Liver (tissue), 9 donors: ENCODE measurements around the gene STT3B. TPM values are rescaled to one million over a fixed set of nuclear protein-coding genes. Genes with fewer than 3 reads are reported as not detected.

Source experiments
- DNase-seq: peaks from one replicate; pipeline ENCODE4 v3.0.0-alpha.2; 2017; ENCODE audit warnings: low spot score
- H3K27ac ChIP-seq, 2 donors: one replicate each; pipeline ENCODE4 v1.7.0; 2013; ENCODE audit warnings: inconsistent platforms in 2 of 2, low read length in 2 of 2, control low read depth in 1 of 2, low read depth in 1 of 2, mild to moderate bottlenecking in 1 of 2
- H3K27me3 ChIP-seq, 4 donors: one replicate each; pipeline versions ENCODE4 v1.6.1 to v1.7.0; 2013; ENCODE audit warnings: low read length in 3 of 4, inconsistent platforms in 1 of 4, mild to moderate bottlenecking in 1 of 4, moderate library complexity in 1 of 4; ENCODE audit not compliant: control insufficient read depth in 4 of 4, insufficient read depth in 4 of 4
- H3K36me3 ChIP-seq, 4 donors: one replicate each; pipeline versions ENCODE4 v1.6.1 to v1.7.0; 2013; ENCODE audit warnings: low read length in 3 of 4, mild to moderate bottlenecking in 3 of 4, low read depth in 1 of 4, moderate library complexity in 1 of 4; ENCODE audit not compliant: control insufficient read depth in 4 of 4, insufficient read depth in 3 of 4
- H3K4me1 ChIP-seq, 4 donors: one replicate each; pipeline versions ENCODE4 v1.6.1 to v1.7.0; 2013; ENCODE audit warnings: low read length in 3 of 4, mild to moderate bottlenecking in 3 of 4, moderate library complexity in 1 of 4; ENCODE audit not compliant: control insufficient read depth in 4 of 4, insufficient read depth in 4 of 4
- H3K4me3 ChIP-seq, 3 donors: one replicate each; pipeline versions ENCODE4 v1.6.1 to v1.7.0; 2013; ENCODE audit warnings: low read length in 3 of 3, control low read depth in 1 of 3, low read depth in 1 of 3, mild to moderate bottlenecking in 1 of 3
- H3K9ac ChIP-seq, 2 donors: one replicate each; pipeline ENCODE4 v1.7.0; 2013; ENCODE audit warnings: low read length in 2 of 2, mild to moderate bottlenecking in 2 of 2, moderate library complexity in 2 of 2, control low read depth in 1 of 2, low read depth in 1 of 2
- H3K9me3 ChIP-seq, 4 donors: one replicate each; pipeline versions ENCODE4 v1.6.1 to v1.7.0; 2013; ENCODE audit warnings: low read length in 3 of 4; ENCODE audit not compliant: control insufficient read depth in 4 of 4
- CTCF ChIP-seq: fragments of 150-350 bp; IDR thresholded peaks from 2 replicates; pipeline ENCODE4 v1.5.1; 2017; ENCODE audit warnings: improper control_type of control experiment, low read depth, low read length; ENCODE audit not compliant: missing input control
- FOXA2 ChIP-seq: IDR thresholded peaks from 2 replicates; pipeline ENCODE4 v1.6.1; 2016; ENCODE audit warnings: antibody characterized with exemption
- HNF4A ChIP-seq, 2 donors: conservative IDR thresholded peaks; 2 replicates each; pipeline ENCODE4 v1.6.1; 2016; ENCODE audit warnings: antibody characterized with exemption in 2 of 2, mild to moderate bottlenecking in 2 of 2
- JUND ChIP-seq, 2 donors: IDR thresholded peaks; 2 replicates each; pipeline ENCODE4 v1.6.1; 2016; ENCODE audit warnings: antibody characterized with exemption in 2 of 2
- NR2F2 ChIP-seq: IDR thresholded peaks from 2 replicates; pipeline ENCODE4 v1.6.1; 2016; ENCODE audit warnings: antibody characterized with exemption
- RAD21 ChIP-seq, 2 donors: IDR thresholded peaks; 2 replicates each; pipeline ENCODE4 v1.6.1; 2016; ENCODE audit warnings: antibody characterized with exemption in 2 of 2, mild to moderate bottlenecking in 2 of 2
- YY1 ChIP-seq: IDR thresholded peaks from 2 replicates; pipeline ENCODE4 v1.6.1; 2016; ENCODE audit warnings: antibody characterized with exemption, mild to moderate bottlenecking
- WGBS: extraction: QIAGEN DNeasy Blood & Tissue Kit; methylation state at CpG from one replicate; pipeline ENCODE4 v1.1.7; 2013; 5-methylcytosine and 5-hydroxymethylcytosine counted together
- polyA plus RNA-seq, 2 donors: library from polyadenylated mRNA; stranded (reverse) in 1 of 2; unstranded in 1 of 2; fragments of 200-250 nt in 1 of 2; fragments of >200 nt in 1 of 2; fragmentation: Nextera tagmentation in 1 of 2; extraction: Ambion mirVana in 1 of 2; gene quantifications; one replicate each; pipeline versions ENCODE4 v1.2.1 to v1.2.3, GENCODE V29; 2013 to 2015
- total RNA-seq, 2 donors: library from RNA; depleted of rRNA; stranded (reverse); fragments of >200 nt; gene quantifications; one replicate each; pipeline ENCODE4 v1.2.3, GENCODE V29; 2014
- TF ChIP-seq, protein P1 (sequence below): IDR thresholded peaks from 2 replicates; pipeline ENCODE4 v1.6.1; 2016; ENCODE audit warnings: antibody characterized with exemption
- TF ChIP-seq, protein P2 (sequence below): IDR thresholded peaks from 2 replicates; pipeline ENCODE4 v1.6.1; 2016; ENCODE audit warnings: antibody characterized with exemption
- donor health status: healthy.
- donor health status: healthy.
- donor health status: healthy.
- donor health status: healthy.
- donor health status: healthy.

The STT3B gene
- total and polyA plus RNA-seq, 4 donors: 23.9 to 128 (median 85.5) TPM

GRCh38 chr3:31606453-31606852 is 73.7 kb downstream of the STT3B start:
- WGBS: 98% methylated on average over 4 of the region's 4 CpGs
- Histone ChIP-seq H3K27ac (no peak overlapping the region), H3K4me3 (no peak overlapping the region), H3K27me3 (no peaks in the 10 kb centered on the region), H3K9me3 (peaks cover 4 to 9% (median 5%) of the 10 kb centered on the region in 4 donors), H3K4me1 (peaks cover 0 to 3% (median 0%) of the 10 kb centered on the region in 4 donors), H3K36me3 (peaks cover 0 to 10% (median 7%) of the 10 kb centered on the region in 4 donors), H3K9ac (no peak overlapping the region)
- no peak for TF ChIP-seq JUND (IDR thresholded peaks at IDR 0.05)
- TF ChIP-seq HNF4A (conservative IDR thresholded peaks at IDR 0.05): no peak
- DNase-seq: no peak

DNA sequence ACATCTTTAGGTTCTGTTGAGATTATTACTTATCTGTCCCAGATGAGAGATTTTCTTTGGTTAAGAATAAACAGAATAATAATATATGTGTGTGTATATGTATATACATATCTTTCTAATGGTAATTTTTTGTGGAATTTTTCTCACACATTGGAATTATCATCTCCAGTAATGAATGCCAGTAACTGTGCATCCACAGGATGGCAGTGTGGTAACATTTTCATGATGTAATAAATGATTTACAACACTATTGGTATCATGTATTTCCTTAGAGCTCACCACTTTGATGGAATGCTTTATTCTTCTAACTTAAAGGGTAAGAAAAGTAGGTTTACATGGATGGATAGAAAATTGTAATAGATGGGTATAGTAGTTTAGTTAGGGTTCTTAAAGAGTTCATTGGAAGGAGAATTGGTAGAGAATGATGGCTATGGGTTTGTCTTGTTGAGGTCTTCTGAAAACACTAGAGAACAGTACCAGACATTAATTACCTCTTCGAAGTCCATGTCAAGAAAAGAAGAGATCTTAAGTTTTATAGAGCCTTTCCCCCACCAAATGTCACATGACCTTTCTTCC is 78.1 kb downstream of the STT3B start:
- no peak overlapping the region for H3K9ac ChIP-seq
- DNase-seq: no peak
- WGBS: 92% methylated on average over 1 of the region's 1 CpG

GRCh38 chr3:31613177-31613576 is 80.5 kb downstream of the STT3B start:
- 91% methylated on average over 1 of the region's 1 CpG for WGBS
- H3K27ac ChIP-seq: no peak overlapping the region
- no peaks in the 10 kb centered on the region for H3K9me3 ChIP-seq
- H3K27me3 ChIP-seq: no peaks in the 10 kb centered on the region
- H3K9ac ChIP-seq: no peak overlapping the region
- no peak for DNase-seq
- TF ChIP-seq YY1 (no peak), NR2F2 (no peak), FOXA2 (no peak), HNF4A (conservative IDR thresholded peaks at IDR 0.05) (no peak)
- TF ChIP-seq, protein P1, sequence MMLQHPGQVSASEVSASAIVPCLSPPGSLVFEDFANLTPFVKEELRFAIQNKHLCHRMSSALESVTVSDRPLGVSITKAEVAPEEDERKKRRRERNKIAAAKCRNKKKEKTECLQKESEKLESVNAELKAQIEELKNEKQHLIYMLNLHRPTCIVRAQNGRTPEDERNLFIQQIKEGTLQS: no peak
- no peak overlapping the region for H3K4me3 ChIP-seq
- H3K4me1 ChIP-seq: no peaks in the 10 kb centered on the region
- peaks cover 0 to 5% (median 0%) of the 10 kb centered on the region in 4 donors for H3K36me3 ChIP-seq

More for the DNA sequence above, 78.1 kb downstream of the STT3B start:
- TF ChIP-seq CTCF: peak; percentile 50
- TF ChIP-seq, protein P2, sequence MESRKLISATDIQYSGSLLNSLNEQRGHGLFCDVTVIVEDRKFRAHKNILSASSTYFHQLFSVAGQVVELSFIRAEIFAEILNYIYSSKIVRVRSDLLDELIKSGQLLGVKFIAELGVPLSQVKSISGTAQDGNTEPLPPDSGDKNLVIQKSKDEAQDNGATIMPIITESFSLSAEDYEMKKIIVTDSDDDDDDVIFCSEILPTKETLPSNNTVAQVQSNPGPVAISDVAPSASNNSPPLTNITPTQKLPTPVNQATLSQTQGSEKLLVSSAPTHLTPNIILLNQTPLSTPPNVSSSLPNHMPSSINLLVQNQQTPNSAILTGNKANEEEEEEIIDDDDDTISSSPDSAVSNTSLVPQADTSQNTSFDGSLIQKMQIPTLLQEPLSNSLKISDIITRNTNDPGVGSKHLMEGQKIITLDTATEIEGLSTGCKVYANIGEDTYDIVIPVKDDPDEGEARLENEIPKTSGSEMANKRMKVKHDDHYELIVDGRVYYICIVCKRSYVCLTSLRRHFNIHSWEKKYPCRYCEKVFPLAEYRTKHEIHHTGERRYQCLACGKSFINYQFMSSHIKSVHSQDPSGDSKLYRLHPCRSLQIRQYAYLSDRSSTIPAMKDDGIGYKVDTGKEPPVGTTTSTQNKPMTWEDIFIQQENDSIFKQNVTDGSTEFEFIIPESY: no peak
- peak; percentile 69 to 81 for TF ChIP-seq RAD21 (IDR thresholded peaks at IDR 0.05)
- Histone ChIP-seq H3K27ac (no peak overlapping the region), H3K4me1 (peaks cover 0 to 2% (median 0%) of the 10 kb centered on the region in 4 donors), H3K27me3 (no peaks in the 10 kb centered on the region), H3K4me3 (no peak overlapping the region), H3K36me3 (peaks cover 0 to 7% (median 6%) of the 10 kb centered on the region in 4 donors), H3K9me3 (peaks cover 4 to 9% (median 5%) of the 10 kb centered on the region in 4 donors)
